ENCODE measurements around the gene MATK.
A peak's percentile ranks its signal among the peaks of the same experiment; 100 is the strongest.

Gene MATK

GRCh38 chr19:3785938-3786824 lies at the start of gene MATK:
MATK (minus strand) TSS chr19:3786381; CDS start chr19:3785135, 1,246 bp downstream.
- peak; percentile 23 to 56 for DNase-seq (ENCODE audit: low spot score in 2 of 2)
- in situ Hi-C loops (cut with MboI; ENCODE audit: low sequenced_read_pairs) = no loop called here

GRCh38 chr19:3835055-3835435 lies 48.9 kb upstream of the MATK start:
- DNase-seq (ENCODE audit: low spot score in 2 of 2) = no peak
- H3K27me3 ChIP-seq (ENCODE audit: low read depth) = no peaks in the 10 kb centered on the region
- in situ Hi-C loops (cut with MboI; ENCODE audit: low sequenced_read_pairs) = no loop called here
- peaks cover 3% of the 10 kb centered on the region; the same call in 1 of the 2 replicates for H3K9me3 ChIP-seq
- H3K4me3 ChIP-seq = no peak overlapping the region
- no peaks in the 10 kb centered on the region for H3K36me3 ChIP-seq (replicated peaks)
- no peaks in the 10 kb centered on the region for H3K4me1 ChIP-seq

More at GRCh38 chr19:3785938-3786824, at the start of gene MATK:
- peak within 1 kb of the TSS; percentile 59 for H3K4me3 ChIP-seq
- H3K27me3 ChIP-seq (ENCODE audit: low read depth) = no peaks in the 10 kb centered on the region
- H3K9me3 ChIP-seq = peaks cover 15% of the 10 kb centered on the region
- peaks cover 20% of the 10 kb centered on the region for H3K36me3 ChIP-seq (replicated peaks)
- H3K4me1 ChIP-seq = no peaks in the 10 kb centered on the region

- in situ Hi-C loops (cut with MboI; ENCODE audit: low sequenced_read_pairs) = no loop called here
- no peaks in the 10 kb centered on the region for H3K36me3 ChIP-seq (replicated peaks)
- H3K27me3 ChIP-seq (ENCODE audit: low read depth) = no peaks in the 10 kb centered on the region
- DNase-seq (ENCODE audit: low spot score in 2 of 2) = no peak
- no peak overlapping the region for H3K4me3 ChIP-seq
- H3K4me1 ChIP-seq = no peaks in the 10 kb centered on the region
- H3K9me3 ChIP-seq = peaks cover 3% of the 10 kb centered on the region; the same call in 1 of the 2 replicates
These were observed 48.3 kb upstream of the MATK start for GRCh38 chr19:3834349-3835054.

- H3K36me3 ChIP-seq (replicated peaks) = no peaks in the 10 kb centered on the region
- no peaks in the 10 kb centered on the region for H3K4me1 ChIP-seq
- no peak overlapping the region for H3K4me3 ChIP-seq
- no peaks in the 10 kb centered on the region for H3K27me3 ChIP-seq (ENCODE audit: low read depth)
- in situ Hi-C loops (cut with MboI; ENCODE audit: low sequenced_read_pairs) = no loop called here
- peaks cover 3% of the 10 kb centered on the region; the same call in 1 of the 2 replicates for H3K9me3 ChIP-seq
- no peak for DNase-seq (ENCODE audit: low spot score in 2 of 2)
These were observed 47.6 kb upstream of the MATK start for GRCh38 chr19:3833578-3834348.

- no peak for DNase-seq (ENCODE audit: low spot score in 2 of 2)
- H3K36me3 ChIP-seq (replicated peaks) = no peaks in the 10 kb centered on the region
- H3K4me1 ChIP-seq = no peaks in the 10 kb centered on the region
- no peak overlapping the region for H3K4me3 ChIP-seq
- no peaks in the 10 kb centered on the region for H3K9me3 ChIP-seq
- no peaks in the 10 kb centered on the region for H3K27me3 ChIP-seq (ENCODE audit: low read depth)
- in situ Hi-C loops (cut with MboI; ENCODE audit: low sequenced_read_pairs) = no loop called here
These were observed 45.8 kb upstream of the MATK start for GRCh38 chr19:3832001-3832400.

GRCh38 chr19:3831601-3832000 lies 45.4 kb upstream of the MATK start:
- Histone ChIP-seq H3K9me3 (no peaks in the 10 kb centered on the region), H3K4me1 (no peaks in the 10 kb centered on the region), H3K4me3 (no peak overlapping the region), H3K27me3 (ENCODE audit: low read depth) (no peaks in the 10 kb centered on the region), H3K36me3 (replicated peaks) (no peaks in the 10 kb centered on the region)
- in situ Hi-C loops (cut with MboI; ENCODE audit: low sequenced_read_pairs) = no loop called here
- no peak for DNase-seq (ENCODE audit: low spot score in 2 of 2)

- H3K27me3 ChIP-seq (ENCODE audit: low read depth) = no peaks in the 10 kb centered on the region
- no peaks in the 10 kb centered on the region for H3K9me3 ChIP-seq
- DNase-seq (ENCODE audit: low spot score in 2 of 2) = no peak
- no peaks in the 10 kb centered on the region for H3K36me3 ChIP-seq (replicated peaks)
- no peak overlapping the region for H3K4me3 ChIP-seq
- in situ Hi-C loops (cut with MboI; ENCODE audit: low sequenced_read_pairs) = no loop called here
- no peaks in the 10 kb centered on the region for H3K4me1 ChIP-seq
These were observed 44.7 kb upstream of the MATK start for GRCh38 chr19:3830621-3831589.

- no peak overlapping the region for H3K4me3 ChIP-seq
- in situ Hi-C loops (cut with MboI; ENCODE audit: low sequenced_read_pairs) = no loop called here
- H3K4me1 ChIP-seq = no peaks in the 10 kb centered on the region
- no peaks in the 10 kb centered on the region for H3K9me3 ChIP-seq
- no peak for DNase-seq (ENCODE audit: low spot score in 2 of 2)
- no peaks in the 10 kb centered on the region for H3K27me3 ChIP-seq (ENCODE audit: low read depth)
- no peaks in the 10 kb centered on the region for H3K36me3 ChIP-seq (replicated peaks)
These were observed 41.1 kb upstream of the MATK start for GRCh38 chr19:3827306-3827705.

GRCh38 chr19:3826163-3826562 lies 40.0 kb upstream of the MATK start:
- in situ Hi-C loops (cut with MboI; ENCODE audit: low sequenced_read_pairs) = no loop called here
- no peak for DNase-seq (ENCODE audit: low spot score in 2 of 2)

GRCh38 chr19:3825286-3825956 lies 39.2 kb upstream of the MATK start:
- no peaks in the 10 kb centered on the region for H3K9me3 ChIP-seq
- no peak overlapping the region for H3K4me3 ChIP-seq
- no peaks in the 10 kb centered on the region for H3K4me1 ChIP-seq

More at GRCh38 chr19:3826163-3826562, 40.0 kb upstream of the MATK start:
- H3K4me3 ChIP-seq = no peak overlapping the region
- H3K4me1 ChIP-seq = no peaks in the 10 kb centered on the region
- no peaks in the 10 kb centered on the region for H3K27me3 ChIP-seq (ENCODE audit: low read depth)
- no peaks in the 10 kb centered on the region for H3K36me3 ChIP-seq (replicated peaks)
- no peaks in the 10 kb centered on the region for H3K9me3 ChIP-seq

GRCh38 chr19:3823350-3823713 lies 37.2 kb upstream of the MATK start:
- Histone ChIP-seq H3K4me1 (no peaks in the 10 kb centered on the region), H3K9me3 (no peaks in the 10 kb centered on the region), H3K4me3 (no peak overlapping the region), H3K27me3 (ENCODE audit: low read depth) (no peaks in the 10 kb centered on the region), H3K36me3 (replicated peaks) (no peaks in the 10 kb centered on the region)
- DNase-seq (ENCODE audit: low spot score in 2 of 2) = no peak
- in situ Hi-C loops (cut with MboI; ENCODE audit: low sequenced_read_pairs) = no loop called here

More at GRCh38 chr19:3825286-3825956, 39.2 kb upstream of the MATK start:
- DNase-seq (ENCODE audit: low spot score in 2 of 2) = no peak
- Histone ChIP-seq H3K27me3 (ENCODE audit: low read depth) (no peaks in the 10 kb centered on the region), H3K36me3 (replicated peaks) (no peaks in the 10 kb centered on the region)
- in situ Hi-C loops (cut with MboI; ENCODE audit: low sequenced_read_pairs) = no loop called here

GRCh38 chr19:3822683-3823349 lies 36.6 kb upstream of the MATK start:
- in situ Hi-C loops (cut with MboI; ENCODE audit: low sequenced_read_pairs) = no loop called here
- DNase-seq (ENCODE audit: low spot score in 2 of 2) = no peak
- Histone ChIP-seq H3K4me3 (no peak overlapping the region), H3K4me1 (no peaks in the 10 kb centered on the region), H3K9me3 (no peaks in the 10 kb centered on the region), H3K27me3 (ENCODE audit: low read depth) (no peaks in the 10 kb centered on the region), H3K36me3 (replicated peaks) (no peaks in the 10 kb centered on the region)
